Keratinocyte (primary cell): ENCODE measurements around the gene PDZD2. TPM values are rescaled to one million over a fixed set of nuclear protein-coding genes. Genes with fewer than 3 reads are reported as not detected.

Experiments
- DNase-seq: peaks from one replicate; pipeline ENCODE4 v3.0.0-alpha.2; 2011; ENCODE audit warnings: low read depth, missing footprints, low spot score
- FAIRE-seq: peaks from 2 replicates; lab custom pipeline; 2011; peaks lifted over from hg19 to GRCh38; lab: Jason Lieb, UNC
- H2AFZ ChIP-seq: 2 replicates; pipeline ENCODE4 v1.6.0; 2012; ENCODE audit warnings: low read length, control low read depth, inconsistent platforms; ENCODE audit not compliant: control insufficient read depth
- H3K27ac ChIP-seq: 2 replicates; pipeline ENCODE4 v1.5.1; 2011; ENCODE audit warnings: low read length; ENCODE audit not compliant: control insufficient read depth, insufficient read depth
- H3K27me3 ChIP-seq: 3 replicates; pipeline ENCODE4 v1.6.0; 2011; ENCODE audit warnings: low read length; ENCODE audit not compliant: control insufficient read depth, insufficient read depth; ENCODE audit errors: extremely low read depth
- H3K36me3 ChIP-seq, 2 experiments: 2 replicates in 1 of 2; 3 replicates in 1 of 2; pipeline ENCODE4 v1.5.1; 2011; ENCODE audit warnings: low read length in 2 of 2, mild to moderate bottlenecking in 1 of 2; ENCODE audit not compliant: control insufficient read depth in 2 of 2, insufficient read depth in 2 of 2; ENCODE audit errors: extremely low read depth in 1 of 2
- H3K4me1 ChIP-seq: 3 replicates; pipeline ENCODE4 v1.5.1; 2011; ENCODE audit warnings: low read length; ENCODE audit not compliant: control insufficient read depth, insufficient read depth; ENCODE audit errors: extremely low read depth
- H3K4me2 ChIP-seq: 3 replicates; pipeline ENCODE4 v1.6.0; 2011; ENCODE audit warnings: low read depth, low read length; ENCODE audit not compliant: control insufficient read depth, insufficient read depth; ENCODE audit errors: extremely low read depth
- H3K4me3 ChIP-seq, 3 experiments: fragments of 200-600 bp in 1 of 3; sonication (generic) in 1 of 3; 2 replicates in 2 of 3; 3 replicates in 1 of 3; pipeline ENCODE4 v1.5.1; 2011 to 2016; ENCODE audit warnings: low read length in 3 of 3, mild to moderate bottlenecking in 3 of 3, control low read depth in 2 of 3, inconsistent platforms in 1 of 3, low read depth in 1 of 3, mixed read lengths in 1 of 3, mixed run types in 1 of 3, moderate library complexity in 1 of 3; ENCODE audit not compliant: control insufficient read depth in 2 of 3, insufficient read depth in 2 of 3; ENCODE audit errors: extremely low read depth in 1 of 3
- H3K79me2 ChIP-seq: 2 replicates; pipeline ENCODE4 v1.6.0; 2012; ENCODE audit warnings: low read length; ENCODE audit not compliant: control insufficient read depth, insufficient read depth
- H3K9ac ChIP-seq: 3 replicates; pipeline ENCODE4 v1.6.0; 2011; ENCODE audit warnings: low read length; ENCODE audit not compliant: control insufficient read depth, insufficient read depth; ENCODE audit errors: extremely low read depth
- H3K9me1 ChIP-seq: 3 replicates; pipeline ENCODE4 v1.6.0; 2011; ENCODE audit warnings: low read length; ENCODE audit not compliant: control insufficient read depth, insufficient read depth; ENCODE audit errors: extremely low read depth
- H3K9me3 ChIP-seq: 2 replicates; pipeline ENCODE4 v1.5.1; 2012; ENCODE audit warnings: low read depth, low read length; ENCODE audit not compliant: control insufficient read depth
- H4K20me1 ChIP-seq: 3 replicates; pipeline ENCODE4 v1.6.0; 2011; ENCODE audit warnings: low read length; ENCODE audit not compliant: control insufficient read depth, insufficient read depth; ENCODE audit errors: extremely low read depth
- CTCF ChIP-seq, 3 experiments: IDR thresholded peaks in 1 of 3; conservative IDR thresholded peaks in 1 of 3; optimal IDR thresholded peaks in 1 of 3; 2 replicates in 2 of 3; 3 replicates in 1 of 3; pipeline versions ENCODE3 to v1.5.1; 2011; ENCODE audit warnings: low read length in 3 of 3, mild to moderate bottlenecking in 3 of 3, moderate library complexity in 2 of 3, control low read depth in 1 of 3, inconsistent platforms in 1 of 3; ENCODE audit not compliant: insufficient read depth in 2 of 3; ENCODE audit errors: extremely low read depth in 1 of 3
- EZH2 ChIP-seq: IDR thresholded peaks from one replicate; pipeline ENCODE4 v1.6.1; 2012; ENCODE audit warnings: inconsistent platforms, mild to moderate bottlenecking, low read length, moderate library complexity
- dilution Hi-C: fragments of 300-500 bp; cut with MboI; formaldehyde crosslinking; loops from one replicate; pipeline ENCODE4 v1.7.0; 2020; ENCODE audit warnings: low sequenced_read_pairs; ENCODE audit not compliant: extremely low pct_ligation_motif_present
- polyA plus RNA-seq, 5 experiments: library from polyadenylated mRNA; depleted of rRNA in 3 of 5; stranded (reverse) in 3 of 5; stranded (forward) in 1 of 5; unstranded in 1 of 5; fragments of >200 nt; gene quantifications; 1 replicate in 1 of 5; 2 replicates in 3 of 5; 3 replicates in 1 of 5; pipeline versions ENCODE4 v1.2.1 to v1.2.3, GENCODE V29; 2011 to 2012; ENCODE audit warnings: missing spikeins in 2 of 5, low read depth in 1 of 5, low replicate concordance in 1 of 5

The PDZD2 gene
- polyA plus RNA-seq, 1 donor (not counting 4 experiments of a cell fraction or from before 2014, with no cell fraction given): 7.3 TPM

DNA sequence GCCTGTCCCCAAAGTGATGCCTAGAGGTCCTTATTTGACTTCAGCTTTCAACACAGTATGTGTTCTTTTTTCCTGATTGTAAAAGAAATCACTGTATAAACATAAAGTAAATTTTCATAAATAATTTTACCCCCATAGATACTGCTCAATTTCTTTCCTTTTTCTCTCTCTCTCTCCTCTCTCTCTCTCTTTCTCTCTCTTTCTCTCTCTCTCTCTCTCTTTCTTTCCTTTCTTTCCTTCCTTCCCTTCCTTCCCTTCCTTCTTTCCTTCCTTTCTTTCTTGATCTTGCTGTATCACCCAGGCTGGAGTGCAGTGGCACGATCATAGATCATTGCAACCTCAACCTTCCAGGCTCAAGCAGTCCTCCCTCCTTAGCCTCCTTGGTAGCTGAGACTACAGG lies 64.8 kb downstream of the PDZD2 start:
- FAIRE-seq (no peak), DNase-seq (no peak)
- no peaks in the 10 kb centered on the region for H3K9me1 ChIP-seq
- H3K9ac ChIP-seq: no peak overlapping the region
- dilution Hi-C loops: no loop called here
- no peaks in the 10 kb centered on the region for H3K27me3 ChIP-seq
- no peak overlapping the region for H2AFZ ChIP-seq
- no peaks in the 10 kb centered on the region for H3K36me3 ChIP-seq
- TF ChIP-seq EZH2: no peak
- no peak for TF ChIP-seq CTCF (optimal IDR thresholded peaks at IDR 0.05 in 1 of 3, IDR thresholded peaks at IDR 0.05 in 1 of 3, conservative IDR thresholded peaks at IDR 0.05 in 1 of 3; ENCODE audit: extremely low read depth in 1 of 3, insufficient read depth in 2 of 3, low read length in 3 of 3)
- no peaks in the 10 kb centered on the region for H3K79me2 ChIP-seq
- H3K27ac ChIP-seq: no peak overlapping the region
- no peaks in the 10 kb centered on the region for H4K20me1 ChIP-seq
- no peak overlapping the region for H3K4me3 ChIP-seq
- H3K4me1 ChIP-seq: no peaks in the 10 kb centered on the region
- H3K4me2 ChIP-seq: no peak overlapping the region
- H3K9me3 ChIP-seq: no peaks in the 10 kb centered on the region

DNA sequence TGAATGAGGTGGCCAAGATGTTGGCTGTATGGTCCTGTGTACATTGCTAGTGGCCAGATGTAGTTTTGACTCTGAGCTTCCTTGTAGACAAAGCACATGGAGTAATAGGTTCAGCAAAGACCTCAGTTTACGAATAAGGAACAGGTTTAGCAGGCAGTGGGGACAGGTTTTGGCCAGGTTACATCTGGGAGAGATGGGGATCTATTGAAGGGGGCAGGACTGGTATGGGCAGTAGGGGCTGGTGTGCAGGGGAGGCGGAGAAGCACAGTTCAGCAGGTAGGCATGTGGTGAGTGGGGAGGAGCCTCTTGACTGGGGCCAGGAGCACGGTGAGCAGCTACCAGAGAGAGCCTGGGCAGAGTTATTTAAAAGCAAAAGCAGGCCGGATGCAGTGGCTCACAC lies 67.3 kb downstream of the PDZD2 start:
- H4K20me1 ChIP-seq: no peaks in the 10 kb centered on the region
- DNase-seq: no peak
- H3K9me3 ChIP-seq: no peaks in the 10 kb centered on the region
- FAIRE-seq: no peak
- H2AFZ ChIP-seq: no peak overlapping the region
- no peak overlapping the region for H3K27ac ChIP-seq
- no peaks in the 10 kb centered on the region for H3K4me1 ChIP-seq
- dilution Hi-C loops: no loop called here
- TF ChIP-seq EZH2 (no peak), CTCF (optimal IDR thresholded peaks at IDR 0.05 in 1 of 3, IDR thresholded peaks at IDR 0.05 in 1 of 3, conservative IDR thresholded peaks at IDR 0.05 in 1 of 3; ENCODE audit: extremely low read depth in 1 of 3, insufficient read depth in 2 of 3, low read length in 3 of 3) (no peak)
- H3K9me1 ChIP-seq: no peaks in the 10 kb centered on the region
- H3K27me3 ChIP-seq: no peaks in the 10 kb centered on the region
- H3K79me2 ChIP-seq: no peaks in the 10 kb centered on the region
- H3K4me3 ChIP-seq: no peak overlapping the region
- H3K4me2 ChIP-seq: no peak overlapping the region
- no peak overlapping the region for H3K9ac ChIP-seq
- H3K36me3 ChIP-seq: no peaks in the 10 kb centered on the region
